ENCODE measurements around the gene OOSP1. TPM values are rescaled to one million over a fixed set of nuclear protein-coding genes. Genes with fewer than 3 reads are reported as not detected.

OOSP1 gene
- total RNA-seq, 2 donors from 2014 or later = not detected

DNA sequence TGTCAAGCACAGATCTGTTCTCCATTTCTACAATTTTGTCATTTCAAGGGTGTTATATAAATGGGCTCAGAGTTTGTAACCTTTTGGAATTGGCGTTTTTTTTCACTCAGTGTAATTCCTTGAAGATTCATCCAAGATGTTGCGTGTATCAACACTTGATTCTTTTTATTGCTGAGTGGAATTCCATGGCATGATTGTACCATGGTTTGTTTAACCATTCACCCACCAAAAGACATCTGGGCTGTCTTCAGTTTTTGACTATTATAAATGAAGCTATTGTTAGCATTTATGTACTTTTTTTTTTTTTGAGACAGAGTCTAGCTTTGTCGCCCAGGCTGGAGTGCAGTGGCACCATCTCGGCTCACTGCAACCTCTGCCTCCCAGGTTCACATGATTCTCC is 2.9 kb downstream of the OOSP1 start:
- Mint-ChIP-seq H3K4me3 (no peak overlapping the region), H3K27ac (no peak overlapping the region), H3K27me3 (peaks cover 28% of the 10 kb centered on the region), H3K9me3 (no peaks in the 10 kb centered on the region), H3K4me1 (no peaks in the 10 kb centered on the region), H3K36me3 (ENCODE audit: low read depth) (no peaks in the 10 kb centered on the region)
- ATAC-seq (replicated peaks) = no peak

DNA sequence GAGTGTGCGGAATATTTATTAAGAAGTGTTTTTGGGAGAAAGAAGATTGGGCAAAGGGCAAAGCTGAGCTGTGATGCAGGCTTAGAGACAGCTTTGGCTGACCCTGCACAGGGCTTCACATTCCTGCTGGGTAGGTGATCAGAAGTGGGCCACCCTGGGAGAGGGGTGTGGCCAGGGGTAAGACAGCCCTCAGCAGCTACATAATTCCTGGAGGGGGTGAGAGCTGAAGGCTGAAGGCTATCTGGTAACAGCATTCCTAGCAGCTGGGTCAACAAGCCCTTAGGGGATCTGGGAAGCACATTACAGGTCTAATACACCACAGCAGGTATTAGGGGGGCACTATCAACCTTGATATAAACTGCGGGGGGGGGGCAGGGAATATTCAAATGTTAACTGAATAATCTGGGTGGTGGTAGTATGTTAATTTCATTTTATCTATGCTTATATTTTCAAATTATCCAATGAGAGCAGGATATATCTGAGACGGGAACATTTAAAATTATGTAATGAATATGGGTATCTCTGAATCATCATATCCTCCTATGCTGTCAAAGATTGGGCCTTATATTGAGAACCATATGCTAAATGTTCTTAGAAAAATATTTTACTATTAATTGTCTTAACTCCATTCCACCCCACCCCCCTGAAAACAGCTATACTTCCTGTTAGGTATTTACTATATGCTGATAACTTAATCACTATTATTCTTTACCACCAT is 5.9 kb downstream of the OOSP1 start:
- H3K4me1 Mint-ChIP-seq = no peaks in the 10 kb centered on the region

DNA sequence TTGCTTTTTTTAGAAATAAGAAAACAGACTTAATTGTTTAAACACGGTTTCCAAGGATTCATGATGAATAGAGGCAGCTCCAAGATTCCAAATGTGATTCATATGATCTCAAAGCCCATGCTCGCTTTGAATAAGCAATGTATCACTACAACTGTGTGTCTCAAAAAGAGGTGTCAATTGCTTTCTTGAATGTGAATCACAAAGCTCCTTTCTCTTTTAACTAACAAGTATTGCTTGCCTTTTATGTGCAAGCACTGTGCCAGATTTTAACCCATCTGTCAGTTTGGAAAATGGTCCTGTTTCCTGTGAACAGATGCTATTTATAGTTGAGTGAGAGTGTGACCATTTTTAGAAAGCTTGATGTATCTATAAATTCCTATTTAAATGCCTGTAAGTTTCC is 6.5 kb downstream of the OOSP1 start:
- H3K27me3 Mint-ChIP-seq = peaks cover 37% of the 10 kb centered on the region
- ATAC-seq (replicated peaks) = no peak
- H3K27ac Mint-ChIP-seq = no peak overlapping the region
- no peaks in the 10 kb centered on the region for H3K36me3 Mint-ChIP-seq (ENCODE audit: low read depth)
- no peak overlapping the region for H3K4me3 Mint-ChIP-seq
- H3K4me1 Mint-ChIP-seq = no peaks in the 10 kb centered on the region
- H3K9me3 Mint-ChIP-seq = no peaks in the 10 kb centered on the region

More for the DNA sequence above, 5.9 kb downstream of the OOSP1 start:
- no peaks in the 10 kb centered on the region for H3K9me3 Mint-ChIP-seq
- ATAC-seq (replicated peaks) = no peak
- H3K27ac Mint-ChIP-seq = no peak overlapping the region
- no peaks in the 10 kb centered on the region for H3K36me3 Mint-ChIP-seq (ENCODE audit: low read depth)
- H3K4me3 Mint-ChIP-seq = no peak overlapping the region
- peaks cover 34% of the 10 kb centered on the region for H3K27me3 Mint-ChIP-seq

DNA sequence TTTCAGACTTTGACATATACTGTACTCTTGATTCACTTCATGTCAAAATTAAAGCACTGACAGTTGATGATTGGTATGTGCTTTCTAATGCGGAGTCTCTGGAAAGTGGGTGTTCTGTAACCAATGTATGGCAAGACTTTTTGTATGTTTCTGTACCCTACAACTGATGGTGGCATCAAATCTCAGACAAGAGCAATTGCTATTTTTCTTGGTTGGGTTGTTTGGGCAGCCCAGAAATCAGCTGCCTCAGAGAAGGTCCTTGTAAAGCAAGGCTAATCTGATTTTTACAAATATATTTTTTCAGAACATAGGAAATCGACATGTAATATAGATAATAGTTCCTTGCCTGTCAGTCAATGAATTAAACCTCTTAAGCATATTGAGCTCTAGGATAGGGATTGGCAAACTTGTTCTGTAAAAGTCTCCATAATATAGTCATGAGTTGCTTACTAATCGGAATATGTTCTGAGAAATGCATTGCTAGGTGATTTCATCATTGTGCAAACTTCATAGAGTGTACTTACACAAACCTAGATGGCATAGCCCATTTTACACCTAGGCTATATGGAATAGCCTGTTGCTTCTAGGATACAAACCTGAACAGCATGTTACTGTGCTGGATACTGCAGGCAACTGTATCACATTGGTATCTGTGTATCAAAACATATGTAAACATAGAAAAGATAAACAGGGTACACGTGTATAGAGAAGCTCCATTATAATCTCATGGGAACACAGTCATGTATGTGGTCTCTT is 15.4 kb downstream of the OOSP1 start:
- Mint-ChIP-seq H3K27ac (no peak overlapping the region), H3K27me3 (peaks cover 28% of the 10 kb centered on the region), H3K4me3 (no peak overlapping the region), H3K9me3 (peaks cover 4% of the 10 kb centered on the region), H3K4me1 (no peaks in the 10 kb centered on the region), H3K36me3 (ENCODE audit: low read depth) (no peaks in the 10 kb centered on the region)
- ATAC-seq (replicated peaks) = no peak

GRCh38 chr11:59954219-59954847 is 16.1 kb downstream of the OOSP1 start:
- no peaks in the 10 kb centered on the region for H3K4me1 Mint-ChIP-seq
- H3K9me3 Mint-ChIP-seq = peaks cover 4% of the 10 kb centered on the region
- no peak overlapping the region for H3K4me3 Mint-ChIP-seq
- H3K36me3 Mint-ChIP-seq (ENCODE audit: low read depth) = no peaks in the 10 kb centered on the region
- H3K27ac Mint-ChIP-seq = no peak overlapping the region
- ATAC-seq (replicated peaks) = no peak
- peaks cover 26% of the 10 kb centered on the region for H3K27me3 Mint-ChIP-seq

DNA sequence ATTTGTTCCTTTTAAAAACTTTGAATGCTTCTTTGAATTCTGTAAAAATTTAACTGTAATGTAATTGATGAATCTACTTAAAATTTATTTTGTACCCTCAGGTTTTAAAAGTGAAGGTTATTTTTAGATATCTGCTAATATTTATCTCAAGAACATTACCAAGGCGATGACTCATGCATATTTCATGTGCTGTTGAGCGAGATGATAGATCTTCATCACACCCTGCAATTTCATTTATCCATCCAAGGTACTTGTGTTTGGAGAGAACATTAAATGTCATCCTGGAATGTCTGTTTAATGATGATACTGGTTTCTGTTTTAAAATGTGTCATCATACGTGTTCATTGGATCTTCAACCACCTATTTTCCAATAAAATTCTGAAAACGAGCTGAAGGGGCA is 18.9 kb downstream of the OOSP1 start:
- Mint-ChIP-seq H3K27me3 (peaks cover 19% of the 10 kb centered on the region), H3K27ac (no peak overlapping the region), H3K4me1 (no peaks in the 10 kb centered on the region), H3K4me3 (no peak overlapping the region), H3K9me3 (no peaks in the 10 kb centered on the region), H3K36me3 (ENCODE audit: low read depth) (no peaks in the 10 kb centered on the region)
- ATAC-seq (replicated peaks) = no peak

GRCh38 chr11:59960502-59961381 is 22.5 kb downstream of the OOSP1 start:
- Mint-ChIP-seq H3K27me3 (peaks cover 19% of the 10 kb centered on the region), H3K4me3 (no peak overlapping the region), H3K4me1 (no peaks in the 10 kb centered on the region), H3K36me3 (ENCODE audit: low read depth) (no peaks in the 10 kb centered on the region), H3K27ac (no peak overlapping the region), H3K9me3 (no peaks in the 10 kb centered on the region)
- ATAC-seq (replicated peaks) = no peak

GRCh38 chr11:59962107-59962482 is 23.9 kb downstream of the OOSP1 start:
- Mint-ChIP-seq H3K36me3 (ENCODE audit: low read depth) (no peaks in the 10 kb centered on the region), H3K9me3 (no peaks in the 10 kb centered on the region), H3K4me3 (no peak overlapping the region), H3K4me1 (no peaks in the 10 kb centered on the region), H3K27ac (no peak overlapping the region), H3K27me3 (peaks cover 13% of the 10 kb centered on the region)
- ATAC-seq (replicated peaks) = no peak

DNA sequence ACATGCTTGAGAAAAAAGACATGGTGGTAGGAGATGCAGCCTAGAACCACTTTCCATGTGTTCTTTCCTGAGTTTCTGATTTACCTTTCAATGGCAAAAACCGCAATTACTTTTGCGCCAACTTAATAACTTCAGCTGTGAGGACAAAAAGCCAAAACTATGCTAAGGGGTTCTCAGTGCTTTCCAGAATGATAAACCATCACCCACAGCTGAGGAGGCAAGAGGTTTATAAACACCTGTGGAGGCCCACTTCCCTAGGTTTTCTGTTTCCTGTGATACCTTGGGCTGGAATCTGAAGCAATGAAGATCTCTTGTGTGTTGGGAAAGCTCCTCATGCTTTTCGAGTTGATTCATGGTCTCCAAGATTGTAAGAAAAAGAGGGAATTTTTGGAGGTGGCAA is 25.5 kb downstream of the OOSP1 start, which contains the start of gene OOSP4A:
Gene OOSP4A (plus strand): TSS at position 301 of the 400 bp plus-strand sequence. CDS start 0 bp downstream, at position 301.
- no peaks in the 10 kb centered on the region for H3K9me3 Mint-ChIP-seq
- ATAC-seq (replicated peaks) = no peak
- H3K27me3 Mint-ChIP-seq = peaks cover 8% of the 10 kb centered on the region
- no peak within 1 kb of the TSS for H3K27ac Mint-ChIP-seq
- no peaks in the 10 kb centered on the region for H3K36me3 Mint-ChIP-seq (ENCODE audit: low read depth)
- H3K4me3 Mint-ChIP-seq = no peak within 1 kb of the TSS
- no peaks in the 10 kb centered on the region for H3K4me1 Mint-ChIP-seq

DNA sequence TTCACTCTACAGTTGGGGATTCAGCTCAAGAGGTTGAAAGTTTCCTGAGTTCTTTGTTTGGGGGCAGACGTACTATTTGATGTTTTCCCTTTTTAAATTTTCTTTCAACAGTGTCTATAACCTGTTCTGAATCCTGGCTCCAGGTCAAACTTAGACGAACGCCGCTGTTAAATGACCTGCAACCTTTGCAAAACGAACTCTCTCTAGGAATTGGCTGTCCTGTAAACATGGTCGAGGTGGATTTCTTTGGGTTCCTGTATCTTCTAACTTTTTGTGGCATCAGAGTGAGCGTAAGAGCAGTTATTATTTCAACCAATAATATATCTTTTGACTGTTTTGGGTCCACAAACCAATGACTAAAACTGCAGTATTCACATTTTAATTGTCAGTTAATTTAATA is 27.2 kb downstream of the OOSP1 start:
- Mint-ChIP-seq H3K9me3 (no peaks in the 10 kb centered on the region), H3K27me3 (peaks cover 4% of the 10 kb centered on the region), H3K4me1 (no peaks in the 10 kb centered on the region), H3K36me3 (ENCODE audit: low read depth) (no peaks in the 10 kb centered on the region), H3K27ac (no peak overlapping the region), H3K4me3 (no peak overlapping the region)
- ATAC-seq (replicated peaks) = no peak

DNA sequence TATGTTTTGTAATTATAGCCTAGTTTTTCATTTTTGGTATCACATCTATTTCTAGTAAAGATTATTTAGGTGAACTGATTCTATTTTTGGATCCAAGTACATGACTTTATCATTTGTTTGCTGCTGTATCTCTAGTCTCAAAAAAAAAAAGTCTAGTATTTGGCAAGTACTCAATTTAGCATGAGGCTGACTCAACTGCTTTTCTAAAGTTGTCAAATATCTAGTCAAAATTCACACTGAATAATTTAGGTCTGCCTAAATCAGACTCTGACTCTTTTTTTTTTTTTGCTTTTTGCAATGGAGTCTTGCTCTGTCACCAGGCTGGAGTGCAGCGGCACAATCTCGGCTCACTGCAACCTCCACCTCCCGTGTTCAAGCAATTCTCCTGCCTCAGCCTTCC is 28.0 kb downstream of the OOSP1 start:
- Mint-ChIP-seq H3K9me3 (no peaks in the 10 kb centered on the region), H3K4me3 (no peak overlapping the region)
- ATAC-seq (replicated peaks) = no peak

GRCh38 chr11:59967677-59968394 is 29.6 kb downstream of the OOSP1 start:
- Mint-ChIP-seq H3K36me3 (ENCODE audit: low read depth) (no peaks in the 10 kb centered on the region), H3K4me3 (no peak overlapping the region), H3K9me3 (no peaks in the 10 kb centered on the region), H3K27ac (no peak overlapping the region), H3K27me3 (peaks cover 11% of the 10 kb centered on the region), H3K4me1 (no peaks in the 10 kb centered on the region)
- ATAC-seq (replicated peaks) = no peak

More for the DNA sequence above, 28.0 kb downstream of the OOSP1 start:
- Mint-ChIP-seq H3K36me3 (ENCODE audit: low read depth) (no peaks in the 10 kb centered on the region), H3K4me1 (no peaks in the 10 kb centered on the region), H3K27ac (no peak overlapping the region), H3K27me3 (peaks cover 4% of the 10 kb centered on the region)

DNA sequence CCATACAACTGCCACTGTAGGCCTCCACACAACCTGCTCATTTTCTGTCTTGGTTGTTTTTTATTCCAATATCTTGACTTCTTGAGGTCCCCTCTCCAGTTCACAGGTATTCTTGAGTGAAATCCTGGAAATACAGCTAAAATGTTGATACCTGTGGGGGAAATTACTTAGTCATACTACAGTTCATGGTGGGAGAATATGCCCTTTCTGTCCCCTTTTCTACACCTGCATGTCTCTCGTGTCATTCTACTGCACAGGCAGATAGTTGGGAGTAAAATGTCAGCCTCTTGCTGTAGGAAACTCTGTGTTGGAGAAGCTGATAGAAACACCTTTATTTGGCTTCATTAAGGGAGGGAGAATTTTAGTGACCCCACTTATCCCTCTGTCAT is 30.2 kb downstream of the OOSP1 start:
- H3K4me1 Mint-ChIP-seq = no peaks in the 10 kb centered on the region
- no peak for ATAC-seq (replicated peaks)
- no peaks in the 10 kb centered on the region for H3K36me3 Mint-ChIP-seq (ENCODE audit: low read depth)
- H3K27ac Mint-ChIP-seq = no peak overlapping the region
- H3K27me3 Mint-ChIP-seq = peaks cover 13% of the 10 kb centered on the region
- H3K4me3 Mint-ChIP-seq = no peak overlapping the region
- no peaks in the 10 kb centered on the region for H3K9me3 Mint-ChIP-seq

- peaks cover 11% of the 10 kb centered on the region for H3K27me3 Mint-ChIP-seq
- H3K4me3 Mint-ChIP-seq = no peak overlapping the region
- H3K9me3 Mint-ChIP-seq = no peaks in the 10 kb centered on the region
- ATAC-seq (replicated peaks) = no peak
- H3K4me1 Mint-ChIP-seq = no peaks in the 10 kb centered on the region
- no peak overlapping the region for H3K27ac Mint-ChIP-seq
- no peaks in the 10 kb centered on the region for H3K36me3 Mint-ChIP-seq (ENCODE audit: low read depth)
Measured at GRCh38 chr11:59973097-59973496, 34.9 kb downstream of the OOSP1 start.
